Naive thymus-derived CD8-positive, alpha-beta T cell (primary cell): ENCODE measurements around the gene GNG12. TPM values are rescaled to one million over a fixed set of nuclear protein-coding genes. Genes with fewer than 3 reads are reported as not detected.

Experiments
- ATAC-seq, 2 donors: fragments of 150-1000 bp; cut with Tn5 transposase in 1 of 2; sonication (Bioruptor Pico), chemical (Tn5 transposase) in 1 of 2; 1 replicate in 1 of 2; 2 replicates in 1 of 2; pipeline ENCODE4 v1.10.0; 2021; ENCODE audit warnings: mild to moderate bottlenecking in 2 of 2, moderate library complexity in 2 of 2
- POLR2A ChIA-PET: fragments of 350-600 bp; sonication (Branson Sonifier 250); formaldehyde crosslinking; loops from one replicate; lab custom pipeline; 2021; ENCODE audit warnings: antibody characterized with exemption; lab: Charles Lee
- DNase-seq, 10 donors: peaks; one replicate each; pipeline versions ENCODE4 v3.0.0 to v3.0.0-alpha.2; 2020 to 2022
- H3K27ac Mint-ChIP-seq, 10 donors: one replicate each; pipeline ENCODE4 v1.8.0; 2020 to 2022; ENCODE audit warnings: mild to moderate bottlenecking in 10 of 10, mixed read lengths in 10 of 10, moderate library complexity in 4 of 10, inconsistent platforms in 1 of 10
- H3K27me3 Mint-ChIP-seq, 5 donors: one replicate each; pipeline ENCODE4 v1.8.0; 2021 to 2022; ENCODE audit warnings: mixed read lengths in 5 of 5
- H3K36me3 Mint-ChIP-seq, 3 donors: one replicate each; pipeline ENCODE4 v1.8.0; 2020 to 2022; ENCODE audit warnings: mixed read lengths in 3 of 3, mild to moderate bottlenecking in 2 of 3, inconsistent platforms in 1 of 3
- H3K4me1 Mint-ChIP-seq, 4 donors: one replicate each; pipeline ENCODE4 v1.8.0; 2021 to 2022; ENCODE audit warnings: mixed read lengths in 4 of 4
- H3K4me3 Mint-ChIP-seq, 10 donors: one replicate each; pipeline ENCODE4 v1.8.0; 2020 to 2022; ENCODE audit warnings: mild to moderate bottlenecking in 10 of 10, mixed read lengths in 10 of 10, moderate library complexity in 6 of 10, inconsistent platforms in 1 of 10
- H3K9me3 Mint-ChIP-seq, 9 donors: one replicate each; pipeline ENCODE4 v1.8.0; 2020 to 2022; ENCODE audit warnings: mixed read lengths in 9 of 9, mild to moderate bottlenecking in 3 of 9, inconsistent platforms in 1 of 9, moderate library complexity in 1 of 9
- polyA plus RNA-seq, 3 donors: library from polyadenylated mRNA; unstranded; fragments of 300-500 nt; fragmentation: Illumina TruSeq; gene quantifications; one replicate each; pipeline ENCODE4 v1.2.3, GENCODE V29; 2021
- total RNA-seq, 8 experiments: library from RNA in 2 of 8; stranded (reverse) in 2 of 8; gene quantifications; one replicate each; pipeline ENCODE4 v1.2.3 and lab custom pipeline; 2021 to 2026

GNG12 gene
- total and polyA plus RNA-seq, 5 experiments from 2014 or later = not detected

- no peak overlapping the region for H3K27ac Mint-ChIP-seq
- H3K4me3 Mint-ChIP-seq = no peak overlapping the region
- no peaks in the 10 kb centered on the region for H3K9me3 Mint-ChIP-seq
- H3K4me1 Mint-ChIP-seq = no peaks in the 10 kb centered on the region
- H3K27me3 Mint-ChIP-seq = peaks cover 15 to 66% (median 34%) of the 10 kb centered on the region in 5 donors
- DNase-seq = no peak
- ATAC-seq = no peak
- POLR2A ChIA-PET = no interaction called here
- no peaks in the 10 kb centered on the region for H3K36me3 Mint-ChIP-seq
Measured at GRCh38 chr1:67803380-67804279, 29.6 kb downstream of the GNG12 start.

- no peak for DNase-seq
- POLR2A ChIA-PET = no interaction called here
- no peaks in the 10 kb centered on the region for H3K36me3 Mint-ChIP-seq
- peaks cover 0 to 2% (median 0%) of the 10 kb centered on the region in 9 donors for H3K9me3 Mint-ChIP-seq
- no peak for ATAC-seq
- no peak overlapping the region for H3K4me3 Mint-ChIP-seq
- no peak overlapping the region for H3K27ac Mint-ChIP-seq
- no peaks in the 10 kb centered on the region for H3K4me1 Mint-ChIP-seq
- H3K27me3 Mint-ChIP-seq = peaks cover 15 to 74% (median 41%) of the 10 kb centered on the region in 5 donors
Measured at GRCh38 chr1:67802565-67802964, 30.7 kb downstream of the GNG12 start.

GRCh38 chr1:67801903-67802302, 31.4 kb downstream of the GNG12 start:
- no peak overlapping the region for H3K27ac Mint-ChIP-seq
- H3K4me1 Mint-ChIP-seq = no peaks in the 10 kb centered on the region
- no peak for DNase-seq
- peaks cover 0 to 6% (median 0%) of the 10 kb centered on the region in 9 donors for H3K9me3 Mint-ChIP-seq
- POLR2A ChIA-PET = no interaction called here
- H3K36me3 Mint-ChIP-seq = no peaks in the 10 kb centered on the region
- H3K4me3 Mint-ChIP-seq = no peak overlapping the region
- H3K27me3 Mint-ChIP-seq = peaks cover 15 to 78% (median 47%) of the 10 kb centered on the region in 5 donors
- no peak for ATAC-seq

- Mint-ChIP-seq H3K27ac (no peak overlapping the region), H3K9me3 (peaks cover 0 to 6% (median 0%) of the 10 kb centered on the region in 9 donors), H3K36me3 (no peaks in the 10 kb centered on the region), H3K4me3 (no peak overlapping the region), H3K27me3 (peaks cover 3 to 25% (median 22%) of the 10 kb centered on the region in 5 donors), H3K4me1 (no peaks in the 10 kb centered on the region)
- ATAC-seq (no peak), DNase-seq (no peak)
- POLR2A ChIA-PET = no interaction called here
Measured at GRCh38 chr1:67795179-67795912, 37.9 kb downstream of the GNG12 start.

GRCh38 chr1:67793562-67793961, 39.7 kb downstream of the GNG12 start:
- POLR2A ChIA-PET = no interaction called here
- ATAC-seq (no peak), DNase-seq (no peak)
- Mint-ChIP-seq H3K4me3 (no peak overlapping the region), H3K36me3 (no peaks in the 10 kb centered on the region), H3K27ac (no peak overlapping the region), H3K9me3 (peaks cover 0 to 6% (median 0%) of the 10 kb centered on the region in 9 donors), H3K4me1 (no peaks in the 10 kb centered on the region), H3K27me3 (peaks cover 1 to 25% (median 16%) of the 10 kb centered on the region in 5 donors)

GRCh38 chr1:67792741-67793458, 40.4 kb downstream of the GNG12 start:
- POLR2A ChIA-PET = no interaction called here
- no peak overlapping the region for H3K27ac Mint-ChIP-seq
- H3K27me3 Mint-ChIP-seq = peaks cover 1 to 20% (median 12%) of the 10 kb centered on the region in 5 donors
- no peak for DNase-seq
- no peaks in the 10 kb centered on the region for H3K4me1 Mint-ChIP-seq
- ATAC-seq = no peak
- H3K36me3 Mint-ChIP-seq = no peaks in the 10 kb centered on the region
- H3K4me3 Mint-ChIP-seq = no peak overlapping the region
- H3K9me3 Mint-ChIP-seq = peaks cover 0 to 6% (median 0%) of the 10 kb centered on the region in 9 donors

GRCh38 chr1:67792103-67792502, 41.2 kb downstream of the GNG12 start:
- H3K9me3 Mint-ChIP-seq = peaks cover 0 to 3% (median 0%) of the 10 kb centered on the region in 9 donors
- no peak overlapping the region for H3K4me3 Mint-ChIP-seq
- ATAC-seq (no peak), DNase-seq (no peak)
- POLR2A ChIA-PET = no interaction called here
- H3K36me3 Mint-ChIP-seq = no peaks in the 10 kb centered on the region
- H3K27me3 Mint-ChIP-seq = peaks cover 1 to 13% (median 4%) of the 10 kb centered on the region in 5 donors
- no peaks in the 10 kb centered on the region for H3K4me1 Mint-ChIP-seq
- no peak overlapping the region for H3K27ac Mint-ChIP-seq

DNA sequence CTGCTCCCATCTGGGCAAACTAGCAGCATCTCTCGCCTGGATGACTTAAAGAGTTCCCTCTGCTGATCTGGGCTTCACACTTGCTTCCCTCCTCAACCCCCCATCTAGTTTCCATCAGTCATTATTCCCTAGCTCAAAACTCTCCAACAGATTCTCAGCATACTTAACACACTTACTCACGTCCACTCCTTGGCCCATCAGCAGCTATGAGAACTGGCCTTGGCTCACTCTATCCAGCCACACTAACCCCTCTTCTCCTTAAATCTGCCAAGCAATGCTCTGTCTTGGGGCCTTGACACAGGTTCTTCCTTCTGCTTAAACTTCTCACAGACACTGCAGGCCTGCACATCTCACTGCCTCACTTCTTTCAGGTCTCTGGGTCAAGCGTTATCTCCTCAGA, 41.6 kb downstream of the GNG12 start:
- no peak for DNase-seq
- H3K27me3 Mint-ChIP-seq = peaks cover 3 to 13% (median 3%) of the 10 kb centered on the region in 5 donors
- no peak for ATAC-seq
- peaks cover 0 to 3% (median 0%) of the 10 kb centered on the region in 9 donors for H3K9me3 Mint-ChIP-seq
- POLR2A ChIA-PET = no interaction called here
- H3K36me3 Mint-ChIP-seq = no peaks in the 10 kb centered on the region
- H3K4me3 Mint-ChIP-seq = no peak overlapping the region
- H3K27ac Mint-ChIP-seq = no peak overlapping the region
- no peaks in the 10 kb centered on the region for H3K4me1 Mint-ChIP-seq

DNA sequence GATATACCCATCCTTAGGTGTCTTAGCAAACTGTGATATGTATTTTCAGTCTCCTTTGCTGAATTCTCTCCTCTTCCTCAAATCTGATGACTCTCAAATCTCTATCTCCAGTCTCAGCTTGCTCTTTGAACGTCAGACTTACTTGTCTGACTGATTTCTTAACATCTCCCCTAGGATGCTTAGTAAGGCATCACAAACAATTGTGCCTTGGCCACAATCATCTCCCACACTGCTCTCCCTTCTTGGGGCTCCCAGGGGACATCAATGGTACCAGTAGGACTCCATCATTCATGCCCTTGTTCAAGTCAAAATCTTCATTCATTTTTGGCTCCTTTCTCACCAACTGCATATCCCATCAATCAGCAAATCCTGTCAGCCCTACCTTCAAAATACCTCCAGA, 42.0 kb downstream of the GNG12 start:
- no peak for ATAC-seq
- Mint-ChIP-seq H3K4me1 (no peaks in the 10 kb centered on the region), H3K27me3 (peaks cover 0 to 13% (median 3%) of the 10 kb centered on the region in 5 donors), H3K36me3 (no peaks in the 10 kb centered on the region), H3K4me3 (no peak overlapping the region), H3K27ac (no peak overlapping the region), H3K9me3 (no peaks in the 10 kb centered on the region)
- POLR2A ChIA-PET = no interaction called here
- DNase-seq = no peak

GRCh38 chr1:67790201-67790692, 43.0 kb downstream of the GNG12 start:
- Mint-ChIP-seq H3K27me3 (peaks cover 0 to 13% (median 5%) of the 10 kb centered on the region in 5 donors), H3K4me1 (no peaks in the 10 kb centered on the region), H3K4me3 (no peak overlapping the region), H3K27ac (no peak overlapping the region), H3K9me3 (no peaks in the 10 kb centered on the region), H3K36me3 (no peaks in the 10 kb centered on the region)
- DNase-seq (no peak), ATAC-seq (no peak)
- POLR2A ChIA-PET = no interaction called here

- H3K9me3 Mint-ChIP-seq = no peaks in the 10 kb centered on the region
- POLR2A ChIA-PET = no interaction called here
Measured at GRCh38 chr1:67789551-67789950, 43.7 kb downstream of the GNG12 start.

GRCh38 chr1:67788904-67789303, 44.4 kb downstream of the GNG12 start:
- Mint-ChIP-seq H3K9me3 (no peaks in the 10 kb centered on the region), H3K4me3 (no peak overlapping the region), H3K27ac (no peak overlapping the region), H3K4me1 (no peaks in the 10 kb centered on the region), H3K36me3 (no peaks in the 10 kb centered on the region), H3K27me3 (peaks cover 0 to 13% (median 5%) of the 10 kb centered on the region in 5 donors)
- ATAC-seq (no peak), DNase-seq (no peak)
- POLR2A ChIA-PET = no interaction called here

More at GRCh38 chr1:67789551-67789950, 43.7 kb downstream of the GNG12 start:
- no peak for ATAC-seq
- peaks cover 0 to 13% (median 5%) of the 10 kb centered on the region in 5 donors for H3K27me3 Mint-ChIP-seq
- no peak overlapping the region for H3K4me3 Mint-ChIP-seq
- no peak for DNase-seq
- no peaks in the 10 kb centered on the region for H3K4me1 Mint-ChIP-seq
- no peaks in the 10 kb centered on the region for H3K36me3 Mint-ChIP-seq
- no peak overlapping the region for H3K27ac Mint-ChIP-seq
